HepG2 (cell line): ENCODE data around the gene E2F1. TPM values are rescaled to one million over a fixed set of nuclear protein-coding genes. Genes with fewer than 3 reads are reported as not detected.

Experiments used
- ARNT2 ChIP-seq: sonication (generic); formaldehyde crosslinking; IDR thresholded peaks from 2 replicates; pipeline ENCODE4 v1.8.0; 2022; ENCODE audit warnings: mild to moderate bottlenecking, low read depth, missing genetic modification reagents, moderate library complexity
- CAMTA2 ChIP-seq: sonication (generic); formaldehyde crosslinking; IDR thresholded peaks from 2 replicates; pipeline ENCODE4 v1.4.0; 2020; ENCODE audit warnings: mild to moderate bottlenecking, missing genetic modification reagents, borderline replicate concordance
- CBX5 ChIP-seq: sonication (generic); formaldehyde crosslinking; IDR thresholded peaks from 2 replicates; pipeline ENCODE4 v1.4.0; 2020; ENCODE audit warnings: missing genetic modification reagents, borderline replicate concordance
- JDP2 ChIP-seq: sonication (generic); formaldehyde crosslinking; IDR thresholded peaks from 2 replicates; pipeline ENCODE4 v1.8.1; 2022; ENCODE audit warnings: missing genetic modification reagents, borderline replicate concordance
- KMT2A ChIP-seq: sonication (generic); formaldehyde crosslinking; IDR thresholded peaks from 2 replicates; pipeline ENCODE4 v1.4.0; 2020; ENCODE audit warnings: missing genetic modification reagents
- MAFF ChIP-seq: IDR thresholded peaks from 2 replicates; pipeline ENCODE4 v1.6.1; 2011; ENCODE audit warnings: low read depth, low read length, improper control_type of control experiment
- MAZ ChIP-seq, 2 experiments: sonication (generic) in 1 of 2; formaldehyde crosslinking in 1 of 2; IDR thresholded peaks; 2 replicates each; pipeline versions ENCODE4 v1.5.0 to v1.6.1; 2012 to 2020; ENCODE audit warnings: low read depth in 2 of 2, mild to moderate bottlenecking in 2 of 2, borderline replicate concordance in 1 of 2, improper control_type of control experiment in 1 of 2, low read length in 1 of 2, missing genetic modification reagents in 1 of 2, moderate library complexity in 1 of 2
- MIER2 ChIP-seq: IDR thresholded peaks from 2 replicates; pipeline ENCODE4 v1.6.1; 2016; ENCODE audit warnings: missing biosample characterization, missing genetic modification reagents
- MLXIP ChIP-seq: sonication (generic); formaldehyde crosslinking; IDR thresholded peaks from 2 replicates; pipeline ENCODE4 v1.9.0; 2021; ENCODE audit warnings: missing genetic modification reagents, borderline replicate concordance
- PRMT3 ChIP-seq: sonication (generic); formaldehyde crosslinking; IDR thresholded peaks from 2 replicates; pipeline ENCODE4 v1.8.1; 2022; ENCODE audit warnings: low read depth, mild to moderate bottlenecking, moderate library complexity, missing genetic modification reagents, borderline replicate concordance
- RNF2 ChIP-seq: fragments of 450-650 bp; conservative IDR thresholded peaks from 2 replicates; pipeline ENCODE4 v1.6.1; 2016; ENCODE audit warnings: low read depth
- SP1 ChIP-seq, 2 experiments: fragments of 450-650 bp in 1 of 2; sonication (generic) in 1 of 2; formaldehyde crosslinking in 1 of 2; IDR thresholded peaks; 2 replicates each; pipeline versions ENCODE4 v1.4.0 to v1.6.1; 2016 to 2020; ENCODE audit warnings: missing genetic modification reagents in 1 of 2
- SRSF1 ChIP-seq: fragments of 200-400 bp; formaldehyde crosslinking; optimal IDR thresholded peaks from 2 replicates; pipeline ENCODE3; 2017; ENCODE audit warnings: mild to moderate bottlenecking, low read depth, low read length, moderate library complexity
- ZC3H4 ChIP-seq: sonication (generic); formaldehyde crosslinking; IDR thresholded peaks from 2 replicates; pipeline ENCODE4 v1.4.0; 2020; ENCODE audit warnings: missing genetic modification reagents, borderline replicate concordance
- ZNF121 ChIP-seq: sonication (generic); formaldehyde crosslinking; IDR thresholded peaks from 2 replicates; pipeline ENCODE4 v1.5.0; 2020; ENCODE audit warnings: mild to moderate bottlenecking, missing genetic modification reagents
- ZNF138 ChIP-seq: sonication (generic); formaldehyde crosslinking; IDR thresholded peaks from 2 replicates; pipeline ENCODE4 v1.5.0; 2020; ENCODE audit warnings: mild to moderate bottlenecking, low read depth, missing genetic modification reagents
- ZNF281 ChIP-seq: sonication (generic); formaldehyde crosslinking; IDR thresholded peaks from 2 replicates; pipeline ENCODE4 v1.4.0; 2020; ENCODE audit warnings: missing genetic modification reagents, borderline replicate concordance
- ZNF562 ChIP-seq: sonication (generic); formaldehyde crosslinking; IDR thresholded peaks from 2 replicates; pipeline ENCODE4 v1.8.0; 2022; ENCODE audit warnings: missing genetic modification reagents, borderline replicate concordance
- ZNF740 ChIP-seq: sonication (generic); formaldehyde crosslinking; IDR thresholded peaks from 2 replicates; pipeline ENCODE4 v1.4.0; 2020; ENCODE audit warnings: missing genetic modification reagents
- polyA plus RNA-seq, 8 experiments: library from polyadenylated mRNA; depleted of rRNA in 3 of 8; stranded (reverse) in 7 of 8; unstranded in 1 of 8; fragments of >200 nt; fragmentation: Illumina TruSeq in 4 of 8; extraction: Trizol in 4 of 8; gene quantifications; 2 replicates each; pipeline versions ENCODE4 v1.2.1 to v1.2.3, GENCODE V29; 2011 to 2016; ENCODE audit warnings: low read depth in 4 of 8, missing spikeins in 1 of 8, mixed read lengths in 1 of 8; ENCODE audit not compliant: insufficient read depth in 1 of 8
- total RNA-seq, 5 experiments: library from RNA; depleted of rRNA; stranded (reverse); fragments of >200 nt; fragmentation: Illumina TruSeq; extraction: Trizol; gene quantifications; 2 replicates each; pipeline ENCODE4 v1.2.3, GENCODE V29; 2016; ENCODE audit warnings: low read depth in 1 of 5

E2F1 gene
- total and polyA plus RNA-seq, 2 of the 13 experiments (the other 11 are each of a cell fraction or from before 2014, with no cell fraction given): 25.5 to 39.4 TPM

- TF ChIP-seq ZNF740 (peak; percentile 61; the same call in 1 of the 2 replicates), CBX5 (CRISPR knock-in tag) (no peak; the same call in 1 of the 2 replicates), RNF2 (no peak), MAZ (IDR thresholded peaks at IDR 0.05; ENCODE audit: borderline replicate concordance, low read depth, low read length) (no peak), MAZ (CRISPR knock-in tag; IDR thresholded peaks at IDR 0.05; ENCODE audit: low read depth) (peak; percentile 29; the same call in 1 of the 2 replicates), KMT2A (CRISPR knock-in tag) (no peak), ZC3H4 (CRISPR knock-in tag) (no peak), MLXIP (CRISPR knock-in tag) (no peak), ZNF281 (peak; percentile 44; the same call in 1 of the 2 replicates), PRMT3 (CRISPR knock-in tag) (no peak), SP1 (IDR thresholded peaks at IDR 0.05) (no peak), SP1 (CRISPR knock-in tag; IDR thresholded peaks at IDR 0.05) (peak; percentile 17; the same call in 1 of the 2 replicates), ARNT2 (CRISPR knock-in tag) (peak; percentile 57; the same call in 1 of the 2 replicates), CAMTA2 (CRISPR knock-in tag) (peak; percentile 71), MIER2 (CRISPR knock-in tag) (no peak; the same call in 1 of the 2 replicates), ZNF562 (CRISPR knock-in tag) (no peak; the same call in 1 of the 2 replicates), ZNF121 (CRISPR knock-in tag) (0 out of 2 replicates have a peak, but pooled peaks have one; percentile 47), ZNF138 (CRISPR knock-in tag) (no peak), JDP2 (CRISPR knock-in tag) (no peak; the same call in 1 of the 2 replicates), MAFF (no peak), SRSF1 (no peak)
Observed at GRCh38 chr20:33685328-33686099, 671 bp downstream of the E2F1 start (continued).
